Glomerular visceral epithelial cell (primary cell): ENCODE results near the gene ACIN1.

Experiments
- DNase-seq: peaks from one replicate; pipeline ENCODE4 v3.0.0-alpha.2; 2016; ENCODE audit errors: extremely low spot score

ACIN1 gene

GRCh38 chr14:23043754-23044153 lies 51.2 kb downstream of the ACIN1 start:
- no peak for DNase-seq

DNA sequence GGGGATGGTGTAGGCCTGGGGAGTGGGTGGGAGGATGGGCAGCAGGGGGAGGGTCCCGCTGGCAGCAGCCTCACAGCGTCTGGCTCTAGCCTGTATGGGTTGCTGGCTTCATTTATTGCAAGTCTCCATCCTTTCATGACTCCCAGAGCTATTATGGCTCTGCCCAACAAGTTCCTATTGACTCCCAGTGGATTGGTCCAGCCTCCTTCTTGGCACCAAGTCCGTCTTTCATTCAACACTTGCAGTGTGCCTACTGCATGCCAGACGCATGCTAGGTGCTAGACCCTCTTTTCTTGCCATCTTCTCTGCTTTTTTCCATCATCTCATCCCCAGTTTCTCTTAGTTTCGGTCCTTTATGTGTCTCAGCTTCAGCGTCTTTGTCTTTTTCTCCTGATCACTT lies 51.8 kb downstream of the ACIN1 start:
- no peak for DNase-seq

DNA sequence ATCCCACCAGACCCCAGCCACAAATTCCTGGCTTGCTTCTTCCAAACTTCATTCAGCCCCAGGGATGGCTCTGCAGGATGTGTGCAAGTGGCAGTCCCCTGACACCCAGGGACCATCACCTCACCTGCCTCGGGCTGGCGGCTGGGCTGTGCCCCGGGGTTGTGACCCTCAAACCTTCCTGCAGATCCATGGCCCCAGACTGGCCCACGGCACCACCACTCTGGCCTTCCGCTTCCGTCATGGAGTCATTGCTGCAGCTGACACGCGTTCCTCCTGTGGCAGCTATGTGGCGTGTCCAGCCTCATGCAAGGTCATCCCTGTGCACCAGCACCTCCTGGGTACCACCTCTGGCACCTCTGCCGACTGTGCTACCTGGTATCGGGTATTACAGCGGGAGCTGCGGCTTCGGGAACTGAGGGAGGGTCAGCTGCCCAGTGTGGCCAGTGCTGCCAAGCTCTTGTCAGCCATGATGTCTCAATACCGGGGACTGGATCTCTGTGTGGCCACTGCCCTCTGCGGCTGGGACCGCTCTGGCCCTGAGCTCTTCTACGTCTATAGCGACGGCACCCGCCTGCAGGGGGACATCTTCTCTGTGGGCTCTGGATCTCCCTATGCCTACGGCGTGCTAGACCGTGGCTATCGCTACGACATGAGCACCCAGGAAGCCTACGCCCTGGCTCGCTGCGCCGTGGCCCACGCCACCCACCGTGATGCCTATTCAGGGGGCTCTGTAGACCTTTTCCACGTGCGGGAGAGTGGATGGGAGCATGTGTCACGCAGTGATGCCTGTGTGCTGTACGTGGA lies 52.6 kb downstream of the ACIN1 start, which contains the start of gene PSMB11:
TSS of gene PSMB11 (plus strand) at position 51 of the 804 bp plus-strand sequence. CDS start at position 65, 14 bp downstream.
- DNase-seq = no peak

DNA sequence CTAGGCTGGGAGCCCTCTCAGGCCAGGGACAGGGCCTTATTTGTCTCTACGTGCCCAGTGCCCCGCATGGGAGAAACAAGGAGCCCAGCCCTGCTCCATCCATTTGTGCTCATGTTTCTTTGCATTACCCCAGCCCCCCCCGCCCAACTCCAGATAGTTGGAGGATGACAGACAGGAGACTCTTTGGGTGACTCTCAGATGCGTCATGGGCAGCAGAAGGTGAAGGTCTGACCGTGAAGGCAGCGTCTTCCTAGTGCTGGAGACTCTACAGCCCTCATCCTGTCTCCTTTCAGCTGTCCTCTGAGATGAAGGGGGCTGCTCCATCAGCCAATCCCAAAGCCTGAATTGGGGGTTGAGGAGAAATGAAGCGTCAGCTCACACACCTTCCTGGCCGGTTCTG lies 53.2 kb downstream of the ACIN1 start:
- no peak for DNase-seq

DNA sequence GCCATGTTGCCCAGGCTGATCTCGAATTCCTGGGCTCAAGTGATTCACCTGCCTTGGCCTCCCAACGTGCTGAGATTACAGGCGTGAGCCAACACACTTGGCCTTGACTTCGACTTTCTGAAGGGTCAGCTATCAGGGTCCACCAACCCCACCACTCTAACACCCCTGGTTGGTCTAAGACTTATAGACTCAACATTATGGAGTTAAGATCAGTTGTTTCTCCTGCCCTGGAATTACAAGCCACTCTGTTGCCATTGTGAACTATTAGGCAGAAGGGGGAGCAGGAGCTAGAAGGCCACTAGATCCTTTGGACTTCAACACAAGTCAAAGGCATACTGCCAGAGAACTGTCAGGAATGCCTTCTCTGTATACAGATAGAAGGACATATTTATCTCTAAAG lies 54.8 kb downstream of the ACIN1 start:
- no peak for DNase-seq

DNA sequence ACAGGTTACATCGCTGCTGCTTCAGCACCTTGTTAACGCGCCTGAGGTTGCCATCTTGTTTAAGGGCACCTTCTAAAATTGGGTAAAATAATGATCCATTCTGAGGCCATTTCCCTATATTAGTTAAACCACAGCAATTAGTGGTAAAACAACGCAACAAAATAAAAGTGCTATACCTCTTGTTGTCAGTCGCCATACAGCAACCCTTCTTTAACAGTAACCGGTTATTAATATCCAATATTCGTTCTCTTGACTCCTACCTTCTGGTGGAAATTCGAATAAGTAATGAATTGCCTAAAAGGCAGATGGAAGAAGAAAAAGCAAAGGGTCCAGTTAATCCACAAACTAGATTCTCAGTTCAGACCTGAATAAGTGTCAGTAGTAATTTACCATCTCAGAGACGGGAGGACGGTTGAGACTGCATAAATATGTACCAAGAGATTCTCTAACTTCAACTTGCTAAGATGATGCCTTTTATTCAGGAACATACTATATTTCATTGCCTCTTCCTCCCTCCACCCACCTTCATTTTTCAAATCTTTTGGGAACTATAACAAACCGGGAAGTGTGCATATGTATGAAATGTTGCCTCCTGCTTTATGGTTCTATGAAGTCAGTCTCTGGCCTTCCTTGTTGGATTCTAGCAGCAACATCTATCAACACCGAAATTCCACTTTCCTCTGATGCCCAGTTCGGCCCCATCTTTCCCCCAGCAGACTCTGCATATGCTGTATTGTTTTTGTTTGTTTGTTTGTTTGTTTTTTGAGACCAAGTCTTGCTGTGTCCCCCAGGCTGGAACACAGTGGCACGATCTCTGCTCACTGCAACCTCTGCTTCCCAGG lies 59.4 kb downstream of the ACIN1 start:
- no peak for DNase-seq

DNA sequence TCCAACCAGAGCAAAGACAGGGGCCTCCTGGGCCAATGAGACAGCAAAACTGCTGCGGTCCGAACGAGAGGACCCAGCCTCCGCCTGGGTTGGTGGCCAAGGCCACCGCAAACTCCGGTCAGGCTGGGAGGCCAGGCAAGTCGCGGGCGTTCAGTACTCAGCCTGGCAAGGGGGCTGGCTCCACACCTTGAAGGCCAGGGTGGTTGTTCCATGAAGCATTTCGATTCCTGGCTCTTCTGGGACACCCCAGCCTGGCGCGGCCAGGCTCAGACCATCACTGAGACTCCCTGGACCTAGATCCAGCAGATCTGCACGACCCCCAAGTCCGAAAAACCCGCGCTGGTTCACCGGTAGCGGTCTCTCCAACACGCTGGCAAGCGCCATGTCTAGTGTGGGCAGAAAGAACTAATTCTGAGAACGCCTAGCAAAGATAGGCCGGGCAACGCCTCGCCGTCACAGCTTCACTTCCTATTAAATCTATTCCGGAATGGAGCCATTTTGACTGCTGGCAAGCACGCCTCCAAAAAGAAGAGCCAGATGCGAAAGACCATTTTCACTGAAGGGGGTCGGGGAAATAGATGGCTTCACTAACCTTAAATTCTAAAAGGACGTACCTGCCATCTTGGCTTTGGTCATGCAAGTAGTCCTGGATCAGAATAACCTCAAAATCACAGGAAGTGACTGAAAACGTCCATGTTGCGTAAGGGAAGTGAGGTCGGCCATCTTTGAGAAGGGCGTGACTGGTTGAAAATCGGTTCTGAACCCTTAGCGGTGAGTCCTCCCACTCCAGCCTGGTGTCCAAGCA lies 60.2 kb downstream of the ACIN1 start, which contains the start of gene PSMB5:
TSS of gene PSMB5 (minus strand) at position 403 of the 805 bp plus-strand sequence. CDS start at position 384, 19 bp downstream.
- DNase-seq = peak; percentile 95

- no peak for DNase-seq
Measured at GRCh38 chr14:23033801-23034497, 61.0 kb downstream of the ACIN1 start.

- no peak for DNase-seq
Measured at GRCh38 chr14:23033251-23033727, 61.6 kb downstream of the ACIN1 start.

DNA sequence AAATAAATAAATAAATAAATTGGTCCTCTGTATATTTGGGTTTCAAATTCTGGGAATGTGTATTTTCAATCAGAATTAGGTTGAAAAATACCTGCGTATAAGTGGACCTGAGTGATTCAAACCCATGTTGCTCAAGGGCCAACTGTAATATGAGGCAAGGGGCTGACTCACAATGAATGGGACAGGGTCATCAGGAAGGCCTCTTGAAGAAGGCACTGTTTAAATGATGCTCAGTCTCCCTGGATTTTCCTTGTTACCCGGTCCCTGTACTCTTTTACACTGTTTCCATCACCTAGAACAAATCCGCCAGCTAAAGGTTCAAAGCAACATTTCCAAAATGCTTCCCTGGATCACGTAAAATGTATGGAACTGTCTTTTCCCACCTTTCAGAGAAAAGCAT lies 64.0 kb downstream of the ACIN1 start:
- no peak for DNase-seq

DNA sequence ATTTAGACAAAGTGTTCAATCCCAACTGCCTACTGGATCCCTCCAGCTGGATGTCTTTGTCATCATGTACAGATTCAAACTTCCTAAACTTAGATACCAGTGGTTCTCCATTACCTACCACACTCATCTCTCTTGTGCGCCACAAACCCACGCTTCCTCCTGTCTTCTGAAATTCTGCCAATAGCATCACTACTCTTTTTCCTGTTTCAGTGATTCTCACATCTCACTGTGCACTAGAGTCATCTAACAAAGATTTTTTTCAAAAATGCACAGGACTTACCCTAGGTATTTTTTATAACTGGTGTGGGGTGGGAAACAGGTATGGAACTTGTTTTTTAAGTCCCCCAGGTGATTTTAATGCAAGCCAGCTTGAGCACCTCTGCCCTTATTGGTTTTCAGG lies 66.1 kb downstream of the ACIN1 start:
- DNase-seq = no peak

DNA sequence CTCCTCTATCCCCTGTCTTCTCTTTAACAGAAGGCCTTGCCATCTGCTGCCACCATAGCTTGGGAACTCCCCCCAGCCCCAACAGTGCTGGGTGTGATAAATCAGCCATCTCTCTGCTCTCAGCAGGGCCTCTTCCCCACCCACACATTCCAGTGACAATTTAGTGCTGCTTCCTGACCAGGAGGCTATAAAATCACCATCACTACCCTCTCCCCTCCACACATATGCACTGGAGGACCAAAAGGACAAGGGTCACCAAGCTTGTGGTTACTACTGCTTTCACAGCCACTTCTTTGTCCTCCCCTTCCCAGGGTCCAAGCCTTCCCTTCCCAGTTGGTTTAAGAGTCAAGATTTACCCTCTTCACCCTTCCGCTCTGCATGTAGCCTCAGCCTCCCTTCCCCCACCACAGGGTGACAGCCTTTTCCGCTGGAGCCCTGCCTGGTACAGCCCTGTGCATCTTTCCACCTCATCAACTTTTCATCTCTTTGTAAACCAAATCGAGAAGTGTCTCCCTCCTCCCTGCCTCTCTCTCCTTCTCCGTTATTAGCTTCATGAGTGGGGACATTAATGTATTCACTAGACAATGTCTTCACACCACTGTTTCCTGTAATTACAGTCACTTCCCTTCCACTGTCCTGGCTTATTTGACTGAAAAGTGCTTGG lies 69.7 kb downstream of the ACIN1 start:
- DNase-seq = no peak

GRCh38 chr14:23024612-23025075 lies 70.3 kb downstream of the ACIN1 start:
- DNase-seq = no peak

DNA sequence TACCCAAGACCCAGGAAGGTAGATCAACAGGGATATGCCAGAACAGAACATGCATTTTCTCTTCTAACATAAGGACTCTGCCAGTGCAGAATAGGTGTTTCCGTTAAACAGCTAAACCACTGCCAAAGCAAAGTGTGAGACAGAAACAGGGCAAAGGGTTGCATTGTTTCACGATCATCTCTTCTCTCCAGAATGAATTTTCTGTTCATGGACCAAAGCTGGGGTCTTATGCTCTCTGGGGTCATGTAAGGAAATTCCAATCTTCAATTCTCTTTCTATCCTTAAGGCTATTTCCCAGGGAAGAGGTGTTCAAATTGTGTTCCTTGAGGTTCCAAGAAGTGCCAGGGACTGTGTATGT lies 71.2 kb downstream of the ACIN1 start:
- DNase-seq = no peak

DNA sequence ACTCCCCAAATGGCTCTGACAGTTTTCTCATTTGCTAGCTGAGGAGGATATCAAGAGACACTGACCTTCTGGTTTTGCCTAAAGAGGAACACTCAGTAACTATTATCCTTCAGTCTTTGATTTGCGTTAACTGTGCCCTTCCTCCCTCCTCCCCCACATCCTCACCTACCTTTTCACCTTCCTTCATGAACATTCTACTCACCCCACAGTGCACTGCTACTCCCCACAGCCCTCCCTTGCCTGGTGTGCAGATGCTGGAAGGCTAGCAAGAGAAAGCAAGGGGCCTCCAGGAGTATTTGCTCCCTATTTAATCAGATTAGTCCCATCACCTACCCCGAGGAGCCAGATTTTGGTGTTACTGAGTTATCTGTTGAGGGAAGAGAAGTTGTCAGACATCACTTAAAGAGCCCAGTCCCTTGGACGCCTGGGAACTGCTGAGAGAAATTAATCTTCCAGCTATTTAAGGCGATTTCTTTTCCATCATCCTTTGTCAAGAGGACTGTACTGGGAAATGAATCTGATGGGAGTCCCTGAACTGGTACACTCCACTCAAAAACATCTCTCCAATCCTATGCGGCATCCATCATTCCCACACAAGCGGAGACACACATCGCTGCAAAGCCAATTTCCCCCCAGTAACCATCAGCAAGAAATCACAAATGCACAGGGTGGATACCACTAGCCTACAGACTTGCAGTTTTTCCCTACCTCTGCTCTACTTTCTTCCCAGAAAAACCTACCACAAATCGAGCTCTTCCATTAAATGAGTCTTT lies 71.7 kb downstream of the ACIN1 start:
- DNase-seq = no peak

DNA sequence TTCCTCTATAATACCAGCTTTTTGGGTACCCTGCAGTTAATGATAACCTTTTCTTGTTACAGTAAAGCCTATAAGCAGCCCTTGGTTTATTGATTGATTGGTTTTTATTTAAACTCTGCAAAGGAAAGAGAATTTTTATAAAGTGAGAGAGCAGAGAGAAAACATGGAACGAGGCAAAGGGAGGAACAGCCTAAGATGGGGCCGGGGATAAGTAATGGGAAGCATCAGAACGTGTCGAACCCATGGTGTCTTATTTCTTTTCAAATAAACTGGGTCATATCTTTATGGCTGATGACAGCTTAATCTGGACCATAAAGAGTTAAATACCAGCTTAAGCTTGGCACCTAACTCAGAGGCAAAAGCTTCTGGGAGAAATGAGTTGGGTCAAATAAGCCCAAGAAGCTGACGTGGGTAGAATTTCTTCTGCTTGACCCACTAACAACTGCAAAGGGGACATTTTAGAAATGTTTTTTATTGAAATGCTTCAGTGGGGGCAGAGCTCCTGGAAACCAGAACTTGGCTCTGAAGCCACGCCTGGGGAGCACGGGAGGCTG lies 73.0 kb downstream of the ACIN1 start:
- DNase-seq = no peak

GRCh38 chr14:23021434-23021833 lies 73.5 kb downstream of the ACIN1 start:
- DNase-seq = no peak

DNA sequence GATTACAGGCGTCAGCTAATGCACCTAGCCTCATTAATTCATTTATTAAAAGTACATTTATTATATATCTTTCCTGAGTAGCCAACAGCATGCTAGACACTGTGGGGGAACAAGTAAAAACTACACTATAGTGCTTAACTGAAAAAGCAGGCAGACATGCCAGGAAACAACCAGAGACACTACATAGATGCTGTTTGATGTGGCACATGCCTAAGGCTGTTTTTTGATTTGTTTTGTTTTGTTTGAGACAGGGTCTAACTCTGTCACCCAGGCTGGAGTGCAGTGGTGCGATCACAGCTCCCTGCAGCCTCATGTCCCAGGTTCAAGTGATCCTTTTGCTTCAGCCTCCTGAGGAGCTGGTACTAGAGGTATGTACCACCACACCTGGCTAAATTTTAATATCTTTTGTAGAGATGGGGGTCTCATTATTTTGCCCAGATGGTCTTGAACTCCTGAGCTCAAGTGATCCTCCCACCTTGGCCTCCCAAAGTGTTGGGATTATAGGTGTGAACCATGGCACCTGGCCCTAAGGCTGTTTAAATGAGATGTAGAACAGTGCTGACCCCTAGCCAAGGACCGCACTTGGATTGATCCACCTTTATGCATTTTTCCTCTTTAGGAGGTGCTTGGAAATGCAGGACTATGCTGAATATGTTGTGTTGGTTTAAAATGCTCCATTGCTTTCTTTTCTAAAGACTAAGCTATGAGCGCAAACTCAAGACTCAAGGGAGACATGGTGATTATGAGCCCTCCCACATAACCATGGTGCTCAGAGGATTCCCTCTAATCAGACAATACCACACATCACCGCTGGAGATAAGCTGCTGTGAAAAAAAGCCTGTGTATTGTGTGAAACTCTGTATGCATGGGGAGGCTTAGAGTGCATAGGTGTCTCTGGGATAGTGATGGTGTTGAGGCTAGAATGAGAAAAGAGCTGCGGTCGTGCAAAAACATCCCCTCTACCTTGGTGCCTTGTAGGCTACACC lies 74.5 kb downstream of the ACIN1 start:
- no peak for DNase-seq
